HepG2 (cell line): ENCODE results near the gene NCOA4. TPM values are rescaled to one million over a fixed set of nuclear protein-coding genes. Genes with fewer than 3 reads are reported as not detected.

Experiments used
- ATAC-seq: fragments of 200-7000 bp; cut with Tn5 transposase; 3 replicates; pipeline ENCODE4 v1.9.1; 2020; ENCODE audit warnings: mild to moderate bottlenecking, moderate library complexity
- BruUV-seq: library from RNA; stranded (reverse); fragments of 400-500 nt; replicated peaks from 2 replicates; lab custom pipeline; 2021; lab: Mats Ljungman, UMichigan
- CTCF ChIA-PET: fragments of 300-600 bp; formaldehyde crosslinking; extraction: SDS; loops from one replicate; lab custom pipeline; 2021; ENCODE audit warnings: low total read pairs, inconsistent platforms, low intra/inter-chr PET ratio; lab: Yijun Ruan, JAX
- POLR2A ChIA-PET: fragments of 350-600 bp; sonication (Branson Sonifier 250); formaldehyde crosslinking; loops from one replicate; lab custom pipeline; 2020; ENCODE audit warnings: antibody characterized with exemption, inconsistent platforms; lab: Yijun Ruan, JAX
- DNase-seq: peaks from one replicate; pipeline ENCODE4 v3.0.0-alpha.2; 2015; ENCODE audit warnings: low spot score
- FAIRE-seq: peaks from 3 replicates; lab custom pipeline; 2011; peaks lifted over from hg19 to GRCh38; lab: Jason Lieb, UNC
- H2AFZ ChIP-seq: one replicate; pipeline ENCODE4 v1.6.1; 2011; ENCODE audit warnings: low read length, inconsistent platforms
- H3K27ac ChIP-seq: fragments of 300-600 bp; 3 replicates; pipeline ENCODE4 v1.8.0; 2011; ENCODE audit warnings: mixed run types, mild to moderate bottlenecking, mixed read lengths, low read length, inconsistent platforms; ENCODE audit not compliant: insufficient read depth; ENCODE audit errors: extremely low read length
- H3K27me3 ChIP-seq, 2 experiments: fragments of 200-600 bp in 1 of 2; 2 replicates in 1 of 2; 3 replicates in 1 of 2; pipeline versions ENCODE4 v1.6.0 to v1.8.0; 2011; ENCODE audit warnings: low read length in 2 of 2, mild to moderate bottlenecking in 2 of 2, moderate library complexity in 2 of 2, inconsistent platforms in 1 of 2; ENCODE audit not compliant: insufficient read depth in 2 of 2, control insufficient read depth in 1 of 2
- H3K36me3 ChIP-seq, 2 experiments: fragments of 200-600 bp in 1 of 2; replicated peaks in 1 of 2; 2 replicates in 1 of 2; 3 replicates in 1 of 2; pipeline versions ENCODE4 v1.5.1 to v1.8.0; 2011; ENCODE audit warnings: low read length in 2 of 2, inconsistent platforms in 1 of 2; ENCODE audit not compliant: insufficient read depth in 2 of 2, control insufficient read depth in 1 of 2
- H3K4me1 ChIP-seq: 2 replicates; pipeline ENCODE4 v1.5.1; 2012; ENCODE audit warnings: low read length, inconsistent platforms; ENCODE audit not compliant: insufficient read depth
- H3K4me2 ChIP-seq: 2 replicates; pipeline ENCODE4 v1.6.0; 2011; ENCODE audit warnings: low read depth, low read length, inconsistent platforms
- H3K4me3 ChIP-seq, 3 experiments: fragments of 200-600 bp in 1 of 3; sonication (generic), shearing (Covaris generic) in 1 of 3; replicated peaks in 1 of 3; 2 replicates each; pipeline ENCODE4 v1.5.1; 2011 to 2016; ENCODE audit warnings: low read length in 3 of 3, inconsistent platforms in 2 of 3, low read depth in 2 of 3, mild to moderate bottlenecking in 2 of 3, control low read depth in 1 of 3, mixed read lengths in 1 of 3; ENCODE audit not compliant: insufficient read depth in 1 of 3
- H3K79me2 ChIP-seq: one replicate; pipeline ENCODE4 v1.6.1; 2011; ENCODE audit warnings: low read length, inconsistent platforms; ENCODE audit not compliant: insufficient read depth
- H3K9ac ChIP-seq: 2 replicates; pipeline ENCODE4 v1.6.0; 2011; ENCODE audit warnings: mild to moderate bottlenecking, low read depth, low read length, inconsistent platforms; ENCODE audit not compliant: insufficient read depth
- H3K9me3 ChIP-seq: 2 replicates; pipeline ENCODE4 v1.5.1; 2012; ENCODE audit warnings: mild to moderate bottlenecking, low read length
- H4K20me1 ChIP-seq: 2 replicates; pipeline ENCODE4 v1.6.0; 2011; ENCODE audit warnings: inconsistent platforms, mild to moderate bottlenecking, low read length, moderate library complexity; ENCODE audit not compliant: insufficient read depth
- ATF4 ChIP-seq, 2 experiments: fragments of 450-650 bp in 1 of 2; sonication (generic) in 1 of 2; formaldehyde crosslinking; IDR thresholded peaks; 2 replicates each; pipeline versions ENCODE4 v1.5.0 to v1.8.0; 2020 to 2022; ENCODE audit warnings: mild to moderate bottlenecking in 1 of 2, missing genetic modification reagents in 1 of 2
- BHLHE40 ChIP-seq: IDR thresholded peaks from 2 replicates; pipeline ENCODE4 v1.6.1; 2011; ENCODE audit warnings: low read length, improper control_type of control experiment
- FOXO4 ChIP-seq: sonication (generic); formaldehyde crosslinking; conservative IDR thresholded peaks from 2 replicates; pipeline ENCODE4 v1.8.1; 2023; ENCODE audit warnings: missing genetic modification reagents
- JDP2 ChIP-seq: sonication (generic); formaldehyde crosslinking; IDR thresholded peaks from 2 replicates; pipeline ENCODE4 v1.8.1; 2022; ENCODE audit warnings: missing genetic modification reagents, borderline replicate concordance
- MXD3 ChIP-seq: IDR thresholded peaks from 2 replicates; pipeline ENCODE4 v1.6.1; 2016; ENCODE audit warnings: mild to moderate bottlenecking, missing biosample characterization, missing genetic modification reagents
- NFYB ChIP-seq: sonication (generic); formaldehyde crosslinking; IDR thresholded peaks from 2 replicates; pipeline ENCODE4 v1.4.0; 2020; ENCODE audit warnings: missing genetic modification reagents
- PBX2 ChIP-seq: IDR thresholded peaks from 2 replicates; pipeline ENCODE4 v1.6.1; 2016; ENCODE audit warnings: control low read depth
- SPEN ChIP-seq: sonication (generic); formaldehyde crosslinking; IDR thresholded peaks from 2 replicates; pipeline ENCODE4 v1.5.1; 2020; ENCODE audit warnings: low read depth, mild to moderate bottlenecking, missing genetic modification reagents
- ZFP82 ChIP-seq: sonication (generic); formaldehyde crosslinking; IDR thresholded peaks from 2 replicates; pipeline ENCODE4 v1.5.1; 2020; ENCODE audit warnings: mild to moderate bottlenecking, missing genetic modification reagents, borderline replicate concordance
- ZNF124 ChIP-seq: sonication (generic); formaldehyde crosslinking; IDR thresholded peaks from 2 replicates; pipeline ENCODE4 v1.4.0; 2020; ENCODE audit warnings: missing genetic modification reagents
- ZNF18 ChIP-seq: sonication (generic); formaldehyde crosslinking; IDR thresholded peaks from 2 replicates; pipeline ENCODE4 v1.8.0; 2022; ENCODE audit warnings: mild to moderate bottlenecking, missing genetic modification reagents; ENCODE audit not compliant: insufficient replicate concordance
- ZNF207 ChIP-seq: fragments of 450-650 bp; IDR thresholded peaks from 2 replicates; pipeline ENCODE4 v1.6.1; 2016; ENCODE audit warnings: antibody characterized with exemption, borderline replicate concordance
- ZNF543 ChIP-seq: sonication (generic); formaldehyde crosslinking; IDR thresholded peaks from 2 replicates; pipeline ENCODE4 v1.4.0; 2020; ENCODE audit warnings: mild to moderate bottlenecking, missing genetic modification reagents
- WGBS: methylation state at CpG from one replicate; pipeline ENCODE4 v1.1.6; 2017; ENCODE audit warnings: low lambda C conversion rate; 5-methylcytosine and 5-hydroxymethylcytosine counted together
- in situ Hi-C: cut with HindIII; loops from 2 replicates; pipeline ENCODE4 v1.10.0; 2017; ENCODE audit warnings: low pct_unique_long_range_greater_than_20kb; ENCODE audit not compliant: extremely low pct_ligation_motif_present
- intact Hi-C: fragments of 100-400 bp; cut with micrococcal nuclease; formaldehyde crosslinking; loops from one replicate; pipeline ENCODE4 v1.10.0; 2022; ENCODE audit not compliant: unreplicated experiment
- polyA plus RNA-seq, 8 experiments: library from polyadenylated mRNA; depleted of rRNA in 3 of 8; stranded (reverse) in 7 of 8; unstranded in 1 of 8; fragments of >200 nt; fragmentation: Illumina TruSeq in 4 of 8; extraction: Trizol in 4 of 8; gene quantifications; 2 replicates each; pipeline versions ENCODE4 v1.2.1 to v1.2.3, GENCODE V29; 2011 to 2016; ENCODE audit warnings: low read depth in 4 of 8, missing spikeins in 1 of 8, mixed read lengths in 1 of 8; ENCODE audit not compliant: insufficient read depth in 1 of 8
- total RNA-seq, 5 experiments: library from RNA; depleted of rRNA; stranded (reverse); fragments of >200 nt; fragmentation: Illumina TruSeq; extraction: Trizol; gene quantifications; 2 replicates each; pipeline ENCODE4 v1.2.3, GENCODE V29; 2016; ENCODE audit warnings: low read depth in 1 of 5

The NCOA4 gene
- total and polyA plus RNA-seq, 2 of the 13 experiments (the other 11 are each of a cell fraction or from before 2014, with no cell fraction given), result 306 to 400 TPM

GRCh38 chr10:46046261-46046660 is 15.8 kb upstream of the NCOA4 start, which contains the start of gene MSMB:
MSMB (minus strand) TSS chr10:46046269; CDS start chr10:46046237, 32 bp downstream.
- TF ChIP-seq ZFP82 (CRISPR knock-in tag) (no peak), ZNF18 (CRISPR knock-in tag) (no peak), NFYB (CRISPR knock-in tag) (no peak), ZNF543 (CRISPR knock-in tag) (no peak), ZNF124 (CRISPR knock-in tag) (no peak), JDP2 (no peak)
- Histone ChIP-seq H3K9me3 (no peaks in the 10 kb centered on the region), H3K4me2 (no peak within 1 kb of the TSS), H3K9ac (no peak within 1 kb of the TSS), H3K27me3 (no peaks in the 10 kb centered on the region; a peak in 1 of 5 replicates), H3K4me3 (no peak within 1 kb of the TSS), H3K27ac (no peak within 1 kb of the TSS), H3K79me2 (no peaks in the 10 kb centered on the region), H2AFZ (no peak within 1 kb of the TSS), H3K4me1 (peaks cover 40% of the 10 kb centered on the region), H3K36me3 (no peaks in the 10 kb centered on the region), H4K20me1 (no peaks in the 10 kb centered on the region)
- DNase-seq (no peak), FAIRE-seq (no peak), ATAC-seq (no peak)
- CTCF ChIA-PET, result no interaction called here
- intact Hi-C loops, result no loop called here
- 76% methylated on average over 7 of the region's 7 CpGs for WGBS
- POLR2A ChIA-PET, result interaction anchor here (1.2 kb wide), 1 partner anchor 14 kb away, joined by 3 read pairs; no protein-coding TSS in a partner anchor
- no TSS peak for BruUV-seq
- in situ Hi-C loops, result no loop called here

GRCh38 chr10:46042527-46042926 is 12.1 kb upstream of the NCOA4 start:
- BruUV-seq, result no TSS peak
- no peak overlapping the region for H3K27ac ChIP-seq
- no peaks in the 10 kb centered on the region; a peak in 1 of 5 replicates for H3K27me3 ChIP-seq
- DNase-seq, result no peak
- no peaks in the 10 kb centered on the region for H3K79me2 ChIP-seq
- no peak for ATAC-seq
- ChIA-PET CTCF (no interaction called here), POLR2A (no interaction called here)
- FAIRE-seq, result no peak
- H2AFZ ChIP-seq, result no peak overlapping the region
- 33% methylated on average over 4 of the region's 4 CpGs for WGBS
- H3K9me3 ChIP-seq, result no peaks in the 10 kb centered on the region
- H4K20me1 ChIP-seq, result no peaks in the 10 kb centered on the region
- no peaks in the 10 kb centered on the region for H3K36me3 ChIP-seq
- in situ Hi-C loops (no loop called here), intact Hi-C loops (no loop called here)
- H3K4me2 ChIP-seq, result no peak overlapping the region
- H3K4me3 ChIP-seq, result no peak overlapping the region
- no peak overlapping the region for H3K9ac ChIP-seq
- H3K4me1 ChIP-seq, result peaks cover 17% of the 10 kb centered on the region
- TF ChIP-seq FOXO4 (CRISPR knock-in tag) (no peak), SPEN (no peak), MXD3 (CRISPR knock-in tag) (no peak), PBX2 (CRISPR knock-in tag) (no peak), ZNF124 (CRISPR knock-in tag) (no peak), ATF4 (CRISPR knock-in tag; IDR thresholded peaks at IDR 0.05) (no peak), ZNF207 (no peak), BHLHE40 (no peak)
